ENCODE results near the gene TRAPPC6A.

The TRAPPC6A gene
- total RNA-seq, result 5.7 to 22.9 (median 11.3) reads per million in 18 experiments

- peak; percentile 93 to 94 for DNase-seq
Measured at GRCh38 chr19:45177817-45178261, at the start of gene TRAPPC6A. Gene TRAPPC6A, minus strand, starts transcription at chr19:45178237. Its CDS starts 19 bp downstream, at chr19:45178218.

GRCh38 chr19:45224645-45225044, 46.6 kb upstream of the TRAPPC6A start:
- DNase-seq, result no peak

- no peak for DNase-seq
Measured at GRCh38 chr19:45223879-45224278, 45.8 kb upstream of the TRAPPC6A start.

DNA sequence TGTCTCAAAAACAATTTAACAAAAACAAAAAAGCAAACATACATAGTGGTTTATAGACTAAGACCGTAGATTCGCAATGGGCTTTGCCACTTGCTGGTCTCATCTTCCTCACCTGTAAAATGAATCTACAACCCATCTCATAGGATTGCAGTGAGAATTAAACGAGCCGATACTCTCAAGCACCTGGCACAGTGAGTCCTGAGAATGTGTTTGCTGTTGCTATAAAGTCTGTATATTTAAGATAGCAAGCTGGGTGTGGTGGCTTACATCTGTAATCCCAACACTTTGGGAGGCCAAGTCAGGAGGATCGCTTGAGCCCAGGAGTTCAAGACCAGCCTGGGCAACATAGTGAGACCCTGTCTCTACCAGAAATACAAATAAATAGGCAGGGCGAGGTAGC, 44.7 kb upstream of the TRAPPC6A start:
- DNase-seq, result no peak

- peak; percentile 55 to 70 for DNase-seq
Measured at GRCh38 chr19:45218911-45219743, 41.1 kb upstream of the TRAPPC6A start.

DNA sequence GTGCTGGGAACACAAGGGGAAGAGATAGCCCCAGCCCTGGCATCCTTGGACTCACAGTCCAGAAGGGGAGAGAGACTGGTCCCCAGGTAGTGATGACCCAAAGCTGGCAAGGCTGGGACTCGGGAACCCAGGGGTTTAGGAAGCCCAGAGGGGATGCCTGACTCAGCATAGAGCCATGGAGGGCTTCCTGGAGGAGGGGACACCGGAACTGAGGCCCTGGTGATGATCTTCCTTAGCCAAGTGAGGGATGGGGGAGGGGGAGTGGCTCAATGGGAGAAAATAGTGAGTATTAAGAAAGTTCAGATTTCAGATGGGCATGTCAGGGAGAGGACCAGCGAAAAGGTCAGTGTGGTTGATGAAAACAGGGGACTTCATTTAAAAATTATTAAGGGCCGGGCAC, 40.4 kb upstream of the TRAPPC6A start:
- no peak for DNase-seq

DNA sequence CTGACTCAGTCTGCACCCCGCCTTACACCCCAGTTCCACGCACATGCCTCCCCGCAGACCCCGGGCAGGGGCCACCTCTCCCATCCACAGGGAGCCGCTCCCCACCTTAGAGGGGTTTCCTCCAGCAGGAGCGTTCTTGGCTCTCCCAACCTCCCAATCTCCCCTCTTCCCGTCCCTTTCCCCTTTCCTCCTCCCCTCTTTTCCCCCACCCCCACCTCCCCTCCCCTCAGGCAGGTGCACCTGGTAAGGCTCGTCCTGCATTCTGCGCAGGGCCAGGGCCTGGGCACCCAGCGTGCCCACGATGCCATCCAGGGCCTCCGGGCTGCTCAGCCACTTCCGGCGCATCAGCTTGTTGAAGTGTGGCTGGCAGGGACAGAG, 39.9 kb upstream of the TRAPPC6A start:
- no peak for DNase-seq

DNA sequence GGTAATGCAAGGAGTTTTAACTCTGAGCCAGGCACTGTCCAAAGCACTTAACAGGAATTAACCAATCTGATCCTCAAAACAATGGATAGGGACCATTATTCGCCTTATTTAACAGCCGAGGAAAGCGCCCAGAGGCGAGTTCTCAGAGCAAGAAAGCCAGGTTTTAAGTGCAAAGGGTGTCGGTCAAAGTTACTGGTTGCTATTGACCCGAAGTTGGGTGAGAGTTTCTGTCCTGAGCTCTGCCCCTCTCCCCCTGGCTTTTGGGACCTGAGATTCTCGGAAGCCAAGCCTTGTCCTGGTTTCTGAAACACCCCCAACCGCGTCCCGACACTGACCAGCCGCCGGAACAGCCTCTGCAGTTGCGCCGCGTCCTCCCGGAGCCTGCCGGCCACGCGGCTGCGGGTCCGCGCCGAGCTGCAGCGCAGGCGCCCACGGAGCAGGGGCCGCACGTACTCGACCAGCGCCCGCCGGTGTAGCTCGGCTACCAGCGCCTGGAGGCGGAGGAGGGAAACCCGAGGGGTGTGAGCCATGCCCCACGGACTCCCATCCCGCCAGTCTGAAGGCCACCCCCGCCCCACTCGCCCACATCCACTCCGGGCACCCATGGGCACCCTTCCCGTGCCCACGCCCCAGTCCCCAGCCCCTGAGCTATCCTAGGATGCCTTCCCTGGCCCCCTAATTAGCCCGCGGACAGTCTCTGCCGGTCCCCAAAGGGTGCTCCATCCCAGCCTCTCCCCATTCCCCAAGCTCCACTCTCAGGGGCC, 39.3 kb upstream of the TRAPPC6A start:
- no peak for DNase-seq

DNA sequence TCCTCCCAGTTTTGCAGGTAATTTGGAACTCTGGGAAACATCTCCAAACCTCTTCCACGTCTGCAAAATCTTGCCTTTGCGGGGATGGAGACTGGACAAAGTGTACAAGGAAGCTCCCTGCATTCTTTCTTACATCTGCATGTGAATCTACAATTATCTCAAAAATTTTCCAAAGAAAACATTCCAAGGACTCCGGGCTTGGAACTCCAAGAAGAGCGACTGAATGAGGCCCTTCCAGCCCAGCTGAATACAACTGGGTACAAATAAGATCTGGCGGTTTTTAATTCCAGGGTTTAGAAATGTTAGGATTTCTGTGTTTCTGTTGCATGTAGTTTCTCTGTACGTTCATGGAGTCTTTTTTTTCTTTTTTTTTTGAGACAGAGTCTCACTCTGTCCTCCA, 38.6 kb upstream of the TRAPPC6A start:
- DNase-seq, result no peak

GRCh38 chr19:45215391-45216191, 37.6 kb upstream of the TRAPPC6A start:
- no peak for DNase-seq

DNA sequence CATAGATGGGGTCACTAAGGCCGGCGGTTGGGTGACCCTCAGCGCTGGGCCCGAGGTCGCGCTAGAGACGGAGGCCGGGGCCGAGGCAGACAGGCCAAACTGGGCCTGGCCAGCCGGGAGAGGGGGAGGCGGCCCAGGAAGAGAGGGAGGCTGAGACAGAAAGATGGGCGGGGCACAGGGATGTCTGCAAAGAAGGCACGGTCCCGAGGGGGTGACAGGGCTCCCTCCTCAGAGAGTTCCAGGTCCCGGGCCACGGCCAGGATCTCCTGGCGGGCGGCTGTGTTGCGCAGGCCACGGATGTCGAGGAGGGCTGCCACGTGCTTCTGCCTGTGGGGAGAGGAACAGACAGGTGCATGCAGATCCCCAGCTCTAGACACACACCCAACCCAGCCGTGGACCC, 35.0 kb upstream of the TRAPPC6A start:
- DNase-seq, result no peak

DNA sequence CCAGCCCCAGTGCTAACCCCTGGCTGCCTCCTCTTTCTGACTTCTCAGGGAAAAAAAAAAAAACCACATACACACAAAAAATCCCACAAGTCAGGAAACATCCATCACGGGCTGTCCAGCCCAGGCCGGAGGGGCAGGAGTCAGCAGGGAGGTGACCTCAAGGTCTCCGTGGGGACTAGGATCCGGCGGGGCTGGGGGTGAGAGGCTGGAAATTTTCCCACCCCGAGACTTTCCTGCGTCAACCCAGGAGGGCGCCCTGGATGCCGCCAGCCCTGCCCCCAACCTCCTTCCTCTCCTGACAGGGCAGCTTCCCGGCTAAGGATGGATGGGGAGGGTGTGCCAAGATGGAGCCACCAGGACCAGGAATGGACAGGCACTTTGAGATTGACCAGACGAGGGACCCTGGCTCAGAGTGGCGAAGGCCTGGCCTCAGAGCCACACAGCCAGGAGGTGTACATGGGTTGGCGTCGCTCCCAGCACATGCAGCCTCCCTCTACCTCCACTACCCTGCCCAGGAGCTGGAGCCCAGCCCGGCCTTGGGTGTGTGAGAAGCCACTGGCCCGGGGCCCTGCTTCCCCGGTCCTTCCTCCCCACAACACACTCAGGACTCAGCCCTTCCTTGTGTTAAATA, 33.8 kb upstream of the TRAPPC6A start:
- DNase-seq, result no peak

DNA sequence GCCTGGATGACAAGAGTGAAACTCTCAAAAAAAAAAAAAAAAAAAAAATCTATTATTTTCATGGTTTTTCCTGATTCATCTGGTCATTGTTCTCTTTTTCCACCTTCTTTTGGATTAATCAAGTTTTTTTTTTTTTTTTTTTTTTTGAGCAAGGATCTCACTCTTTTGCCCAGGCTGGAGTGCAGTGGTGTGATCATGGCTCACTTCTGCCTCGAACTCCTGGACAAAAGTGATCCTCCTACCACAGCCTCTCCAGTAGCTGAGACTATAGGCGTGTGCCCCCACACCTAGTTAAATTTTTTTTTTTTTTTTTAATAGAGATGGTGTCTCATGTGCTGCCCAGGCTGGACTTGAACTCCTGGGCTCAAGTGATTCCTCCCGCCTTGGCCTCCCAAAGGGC, 28.3 kb upstream of the TRAPPC6A start:
- DNase-seq, result no peak

DNA sequence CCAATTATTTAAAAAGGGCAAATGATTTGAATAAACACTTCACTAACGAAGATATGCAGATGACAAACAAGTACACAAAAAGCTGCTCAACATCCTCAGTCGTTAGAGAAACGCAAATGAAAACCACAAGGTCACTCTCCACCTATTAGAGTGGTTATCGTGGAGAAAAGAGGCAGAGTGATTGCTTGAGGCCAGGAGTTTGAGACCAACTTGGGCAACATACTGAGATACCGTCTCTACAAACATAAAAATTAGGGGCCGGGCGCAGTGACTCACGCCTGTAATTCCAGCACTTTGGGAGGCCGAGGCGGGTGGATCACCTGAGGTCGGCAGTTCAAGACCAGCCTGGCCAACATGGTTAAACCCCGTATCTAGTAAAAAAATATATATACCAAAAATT, 27.8 kb upstream of the TRAPPC6A start:
- DNase-seq, result no peak

GRCh38 chr19:45202637-45203036, 24.6 kb upstream of the TRAPPC6A start:
- no peak for DNase-seq

DNA sequence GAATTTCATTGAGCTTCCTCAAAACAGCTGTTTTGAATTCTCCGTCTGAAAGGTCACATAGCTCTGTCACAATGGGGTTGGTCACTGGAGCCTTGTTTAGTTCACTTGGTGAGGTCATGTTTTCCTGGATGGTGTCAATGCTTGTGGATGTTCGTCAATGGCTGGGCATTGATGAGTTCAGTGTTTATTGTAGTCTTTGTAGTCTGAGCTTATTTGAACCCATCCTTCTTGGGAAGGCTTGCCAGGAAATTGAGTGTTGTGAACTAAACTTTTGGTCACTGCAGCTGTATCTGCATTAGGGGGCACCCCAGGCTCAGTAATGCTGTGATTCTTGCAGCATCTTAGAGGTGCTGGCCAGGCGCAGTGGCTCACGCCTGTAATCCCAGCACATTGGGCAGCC, 22.5 kb upstream of the TRAPPC6A start:
- DNase-seq, result peak in 1 of 2 donors; percentile 57

- DNase-seq, result no peak
Measured at GRCh38 chr19:45195764-45196163, 17.7 kb upstream of the TRAPPC6A start.

- no peak for DNase-seq
Measured at GRCh38 chr19:45191375-45191774, 13.3 kb upstream of the TRAPPC6A start.

DNA sequence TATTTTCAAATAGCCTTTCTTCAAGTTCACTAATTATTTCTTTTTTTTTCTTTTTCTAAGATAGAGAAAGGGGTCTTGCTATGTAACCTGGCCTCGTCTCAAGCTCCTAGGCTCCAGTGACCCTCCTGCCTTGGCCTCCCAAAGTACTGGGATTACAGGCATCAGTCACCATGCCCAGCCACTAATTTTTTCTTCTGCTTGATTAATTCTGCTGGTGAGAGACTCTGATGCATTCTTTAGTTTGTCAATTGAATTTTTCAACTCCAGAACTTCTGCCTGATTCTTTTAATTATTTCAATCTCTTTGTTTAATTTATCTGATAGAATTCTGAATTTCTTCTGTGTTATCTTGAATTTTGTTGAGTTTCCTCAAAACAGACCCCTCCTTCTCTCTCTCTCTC, 11.9 kb upstream of the TRAPPC6A start:
- no peak for DNase-seq

- no peak for DNase-seq
Measured at GRCh38 chr19:45187421-45188100, 9.5 kb upstream of the TRAPPC6A start.

- DNase-seq, result no peak
Measured at GRCh38 chr19:45186509-45187334, 8.7 kb upstream of the TRAPPC6A start.
